Lung (tissue), 12 donors: ENCODE results near the gene LSAMP. TPM values are rescaled to one million over a fixed set of nuclear protein-coding genes. Genes with fewer than 3 reads are reported as not detected.
A peak's percentile ranks its signal among the peaks of the same experiment; 100 is the strongest.

Experiments
- ATAC-seq: fragments of 200-7000 bp; cut with Tn5 transposase; one replicate; pipeline ENCODE4 v1.9.1; 2020; ENCODE audit warnings: moderate number of reproducible peaks; ENCODE audit not compliant: insufficient read depth, low FRiP score
- DNase-seq, 3 donors: peaks; one replicate each; pipeline ENCODE4 v3.0.0-alpha.2; 2013 to 2017
- H3K27ac ChIP-seq, 2 donors: one replicate each; pipeline ENCODE4 v1.5.1; 2013; ENCODE audit warnings: mild to moderate bottlenecking in 2 of 2, moderate library complexity in 2 of 2, control low read depth in 1 of 2, inconsistent platforms in 1 of 2, low read depth in 1 of 2, low read length in 1 of 2
- H3K27me3 ChIP-seq, 3 donors: one replicate each; pipeline ENCODE4 v1.5.1; 2013; ENCODE audit warnings: low read length in 2 of 3; ENCODE audit not compliant: control insufficient read depth in 3 of 3, insufficient read depth in 3 of 3
- H3K36me3 ChIP-seq, 4 donors: one replicate each; pipeline ENCODE4 v1.5.1; 2013; ENCODE audit warnings: low read length in 4 of 4, mild to moderate bottlenecking in 1 of 4, moderate library complexity in 1 of 4; ENCODE audit not compliant: control insufficient read depth in 4 of 4, insufficient read depth in 4 of 4
- H3K4me1 ChIP-seq, 5 donors: one replicate each; pipeline ENCODE4 v1.5.1; 2013; ENCODE audit warnings: low read length in 5 of 5, mild to moderate bottlenecking in 2 of 5, moderate library complexity in 1 of 5; ENCODE audit not compliant: control insufficient read depth in 5 of 5, insufficient read depth in 5 of 5
- H3K4me3 ChIP-seq: one replicate; pipeline ENCODE4 v1.5.1; 2013; ENCODE audit warnings: mild to moderate bottlenecking, control low read depth, moderate library complexity
- H3K9ac ChIP-seq, 2 donors: one replicate each; pipeline ENCODE4 v1.5.1; 2013; ENCODE audit warnings: low read length in 2 of 2, control low read depth in 1 of 2; ENCODE audit not compliant: insufficient read depth in 1 of 2
- H3K9me3 ChIP-seq, 4 donors: one replicate each; pipeline ENCODE4 v1.5.1; 2013; ENCODE audit warnings: low read length in 3 of 4, mild to moderate bottlenecking in 1 of 4, moderate library complexity in 1 of 4; ENCODE audit not compliant: control insufficient read depth in 4 of 4, insufficient read depth in 3 of 4
- CTCF ChIP-seq: IDR thresholded peaks from 2 replicates; pipeline ENCODE4 v1.5.1; 2012; ENCODE audit warnings: mild to moderate bottlenecking; ENCODE audit errors: control extremely low read depth, extremely low read depth
- WGBS, 2 donors: extraction: QIAGEN DNeasy Blood & Tissue Kit; methylation state at CpG; one replicate each; pipeline ENCODE4 v1.1.7; 2013; 5-methylcytosine and 5-hydroxymethylcytosine counted together
- polyA plus RNA-seq, 2 donors: library from polyadenylated mRNA; stranded (reverse); fragments of 200-250 nt; gene quantifications; one replicate each; pipeline ENCODE4 v1.2.1, GENCODE V29; 2013
- total RNA-seq, 2 donors: library from RNA; depleted of rRNA in 1 of 2; stranded (reverse); fragments of >200 nt in 1 of 2; gene quantifications; one replicate each; pipeline ENCODE4 v1.2.1, GENCODE V29; 2014 to 2021
- donor health status: control.
- donor health status: control.
- donor health status: Bipolar disorder and iron deficiency.
- donor health status: healthy.
- donor health status: DM: yes; HTN: yes; CAD: no.

The LSAMP gene
- total and polyA plus RNA-seq, 4 donors: 1.6 to 21.9 (median 9.5) TPM

DNA sequence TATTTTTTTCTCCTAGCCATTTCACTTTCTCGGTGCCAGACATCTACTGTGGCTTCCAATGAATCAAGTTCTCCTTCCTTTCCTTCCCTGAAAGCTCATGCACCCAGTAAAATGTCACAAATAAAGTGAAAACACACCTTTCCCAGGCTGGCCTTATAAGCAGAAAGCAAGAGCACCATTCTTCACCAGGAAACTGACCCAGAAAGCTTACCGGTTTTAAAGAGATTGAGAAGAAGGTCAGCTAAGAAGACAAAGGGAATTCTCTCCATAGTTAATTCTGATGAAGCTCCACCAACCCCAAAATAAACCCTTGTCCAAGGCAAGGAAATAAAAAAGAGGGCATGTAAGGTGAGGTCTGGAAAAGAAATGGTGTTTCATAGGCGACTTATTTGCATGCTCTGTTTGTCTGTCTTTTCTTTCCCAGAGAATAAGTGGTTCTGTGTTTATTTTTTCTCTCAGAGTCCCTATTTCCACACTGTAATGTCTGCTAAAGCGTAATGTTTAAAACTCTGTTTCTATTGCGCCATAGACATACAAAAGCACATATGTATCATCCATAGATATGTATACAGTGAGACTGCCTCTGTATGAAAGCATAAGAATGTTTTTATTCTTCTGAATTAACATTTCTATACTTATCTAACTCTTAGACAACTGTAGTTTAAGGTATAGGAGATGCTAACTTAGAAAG is 2.8 kb downstream of the LSAMP start:
- Histone ChIP-seq H3K4me1 (peaks cover 0 to 30% (median 4%) of the 10 kb centered on the region in 5 donors), H3K27me3 (peaks cover 0 to 8% (median 0%) of the 10 kb centered on the region in 3 donors), H3K4me3 (no peak overlapping the region), H3K9me3 (no peaks in the 10 kb centered on the region), H3K27ac (no peak overlapping the region), H3K36me3 (no peaks in the 10 kb centered on the region), H3K9ac (peak overlapping the region in 1 of 2 donors; percentile 92)
- ATAC-seq (no peak), DNase-seq (peak in 2 of 3 donors; percentile 47 to 60)
- 55 to 65% methylated on average over 5 of the region's 5 CpGs for WGBS, 2 donors
- no peak for TF ChIP-seq CTCF

- Histone ChIP-seq H3K4me3 (no peak overlapping the region), H3K27ac (no peak overlapping the region), H3K4me1 (peaks cover 0 to 30% (median 4%) of the 10 kb centered on the region in 5 donors), H3K9me3 (no peaks in the 10 kb centered on the region), H3K9ac (peak overlapping the region in 1 of 2 donors; percentile 3), H3K27me3 (peaks cover 0 to 8% (median 0%) of the 10 kb centered on the region in 3 donors), H3K36me3 (no peaks in the 10 kb centered on the region)
- DNase-seq (no peak), ATAC-seq (no peak)
- no peak for TF ChIP-seq CTCF
- WGBS, 2 donors: 89 to 95% methylated on average over 4 of the region's 4 CpGs
These were observed 3.6 kb downstream of the LSAMP start for GRCh38 chr3:116441652-116442051.

DNA sequence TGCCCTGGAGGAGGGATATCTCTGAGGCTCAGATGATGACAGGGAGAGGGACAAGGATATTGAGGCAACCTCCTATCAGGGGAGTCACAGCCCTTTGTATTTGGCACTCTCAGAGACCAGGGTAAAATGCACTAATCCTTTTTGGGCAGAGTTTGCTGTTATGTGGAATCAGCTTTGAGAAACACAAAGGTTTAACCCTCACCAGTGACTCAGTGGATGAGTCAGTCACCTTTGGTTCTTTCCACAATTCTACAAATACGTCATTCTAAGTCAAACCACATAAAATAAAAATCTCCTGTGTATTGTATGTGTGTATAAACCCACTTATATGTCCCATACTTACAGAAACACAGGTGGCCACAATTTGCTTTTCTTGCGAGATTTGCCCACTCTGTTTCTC is 5.1 kb downstream of the LSAMP start:
- no peak overlapping the region for H3K9ac ChIP-seq
- H3K4me3 ChIP-seq: no peak overlapping the region
- peaks cover 0 to 24% (median 2%) of the 10 kb centered on the region in 5 donors for H3K4me1 ChIP-seq
- TF ChIP-seq CTCF: no peak
- no peak for ATAC-seq
- H3K36me3 ChIP-seq: no peaks in the 10 kb centered on the region
- no peaks in the 10 kb centered on the region for H3K9me3 ChIP-seq
- peaks cover 0 to 8% (median 0%) of the 10 kb centered on the region in 3 donors for H3K27me3 ChIP-seq
- 86% methylated on average over 2 of the region's 2 CpGs for WGBS, 2 donors
- no peak for DNase-seq
- no peak overlapping the region for H3K27ac ChIP-seq

- ATAC-seq (no peak), DNase-seq (no peak)
- H3K9me3 ChIP-seq: no peaks in the 10 kb centered on the region
- H3K4me1 ChIP-seq: peaks cover 0 to 2% (median 0%) of the 10 kb centered on the region in 5 donors
- TF ChIP-seq CTCF: no peak
- H3K27me3 ChIP-seq: no peaks in the 10 kb centered on the region
- H3K27ac ChIP-seq: no peak overlapping the region
- no peaks in the 10 kb centered on the region for H3K36me3 ChIP-seq
- WGBS, 2 donors: 87 to 93% methylated on average over 1 of the region's 1 CpG
- H3K9ac ChIP-seq: no peak overlapping the region
- H3K4me3 ChIP-seq: no peak overlapping the region
These were observed 11.7 kb downstream of the LSAMP start for GRCh38 chr3:116433552-116433951.
